Keratinocyte (primary cell): ENCODE data around the gene LLGL1. TPM values are rescaled to one million over a fixed set of nuclear protein-coding genes. Genes with fewer than 3 reads are reported as not detected.

Experiments used
- DNase-seq: peaks from one replicate; pipeline ENCODE4 v3.0.0-alpha.2; 2011; ENCODE audit warnings: low read depth, missing footprints, low spot score
- FAIRE-seq: peaks from 2 replicates; lab custom pipeline; 2011; peaks lifted over from hg19 to GRCh38; lab: Jason Lieb, UNC
- H2AFZ ChIP-seq: 2 replicates; pipeline ENCODE4 v1.6.0; 2012; ENCODE audit warnings: low read length, control low read depth, inconsistent platforms; ENCODE audit not compliant: control insufficient read depth
- H3K27ac ChIP-seq: 2 replicates; pipeline ENCODE4 v1.5.1; 2011; ENCODE audit warnings: low read length; ENCODE audit not compliant: control insufficient read depth, insufficient read depth
- H3K27me3 ChIP-seq: 3 replicates; pipeline ENCODE4 v1.6.0; 2011; ENCODE audit warnings: low read length; ENCODE audit not compliant: control insufficient read depth, insufficient read depth; ENCODE audit errors: extremely low read depth
- H3K36me3 ChIP-seq, 2 experiments: 2 replicates in 1 of 2; 3 replicates in 1 of 2; pipeline ENCODE4 v1.5.1; 2011; ENCODE audit warnings: low read length in 2 of 2, mild to moderate bottlenecking in 1 of 2; ENCODE audit not compliant: control insufficient read depth in 2 of 2, insufficient read depth in 2 of 2; ENCODE audit errors: extremely low read depth in 1 of 2
- H3K4me1 ChIP-seq: 3 replicates; pipeline ENCODE4 v1.5.1; 2011; ENCODE audit warnings: low read length; ENCODE audit not compliant: control insufficient read depth, insufficient read depth; ENCODE audit errors: extremely low read depth
- H3K4me2 ChIP-seq: 3 replicates; pipeline ENCODE4 v1.6.0; 2011; ENCODE audit warnings: low read depth, low read length; ENCODE audit not compliant: control insufficient read depth, insufficient read depth; ENCODE audit errors: extremely low read depth
- H3K4me3 ChIP-seq, 3 experiments: fragments of 200-600 bp in 1 of 3; sonication (generic) in 1 of 3; 2 replicates in 2 of 3; 3 replicates in 1 of 3; pipeline ENCODE4 v1.5.1; 2011 to 2016; ENCODE audit warnings: low read length in 3 of 3, mild to moderate bottlenecking in 3 of 3, control low read depth in 2 of 3, inconsistent platforms in 1 of 3, low read depth in 1 of 3, mixed read lengths in 1 of 3, mixed run types in 1 of 3, moderate library complexity in 1 of 3; ENCODE audit not compliant: control insufficient read depth in 2 of 3, insufficient read depth in 2 of 3; ENCODE audit errors: extremely low read depth in 1 of 3
- H3K79me2 ChIP-seq: 2 replicates; pipeline ENCODE4 v1.6.0; 2012; ENCODE audit warnings: low read length; ENCODE audit not compliant: control insufficient read depth, insufficient read depth
- H3K9ac ChIP-seq: 3 replicates; pipeline ENCODE4 v1.6.0; 2011; ENCODE audit warnings: low read length; ENCODE audit not compliant: control insufficient read depth, insufficient read depth; ENCODE audit errors: extremely low read depth
- H3K9me1 ChIP-seq: 3 replicates; pipeline ENCODE4 v1.6.0; 2011; ENCODE audit warnings: low read length; ENCODE audit not compliant: control insufficient read depth, insufficient read depth; ENCODE audit errors: extremely low read depth
- H3K9me3 ChIP-seq: 2 replicates; pipeline ENCODE4 v1.5.1; 2012; ENCODE audit warnings: low read depth, low read length; ENCODE audit not compliant: control insufficient read depth
- H4K20me1 ChIP-seq: 3 replicates; pipeline ENCODE4 v1.6.0; 2011; ENCODE audit warnings: low read length; ENCODE audit not compliant: control insufficient read depth, insufficient read depth; ENCODE audit errors: extremely low read depth
- EZH2 ChIP-seq: IDR thresholded peaks from one replicate; pipeline ENCODE4 v1.6.1; 2012; ENCODE audit warnings: inconsistent platforms, mild to moderate bottlenecking, low read length, moderate library complexity
- dilution Hi-C: fragments of 300-500 bp; cut with MboI; formaldehyde crosslinking; loops from one replicate; pipeline ENCODE4 v1.7.0; 2020; ENCODE audit warnings: low sequenced_read_pairs; ENCODE audit not compliant: extremely low pct_ligation_motif_present
- polyA plus RNA-seq, 5 experiments: library from polyadenylated mRNA; depleted of rRNA in 3 of 5; stranded (reverse) in 3 of 5; stranded (forward) in 1 of 5; unstranded in 1 of 5; fragments of >200 nt; gene quantifications; 1 replicate in 1 of 5; 2 replicates in 3 of 5; 3 replicates in 1 of 5; pipeline versions ENCODE4 v1.2.1 to v1.2.3, GENCODE V29; 2011 to 2012; ENCODE audit warnings: missing spikeins in 2 of 5, low read depth in 1 of 5, low replicate concordance in 1 of 5
- TF ChIP-seq, protein P1 (sequence below), 3 experiments: IDR thresholded peaks in 1 of 3; conservative IDR thresholded peaks in 1 of 3; optimal IDR thresholded peaks in 1 of 3; 2 replicates in 2 of 3; 3 replicates in 1 of 3; pipeline versions ENCODE3 to v1.5.1; 2011; ENCODE audit warnings: low read length in 3 of 3, mild to moderate bottlenecking in 3 of 3, moderate library complexity in 2 of 3, control low read depth in 1 of 3, inconsistent platforms in 1 of 3; ENCODE audit not compliant: insufficient read depth in 2 of 3; ENCODE audit errors: extremely low read depth in 1 of 3

LLGL1 gene
- polyA plus RNA-seq, 1 donor (not counting 4 experiments of a cell fraction or from before 2014, with no cell fraction given), result 13.8 TPM

DNA sequence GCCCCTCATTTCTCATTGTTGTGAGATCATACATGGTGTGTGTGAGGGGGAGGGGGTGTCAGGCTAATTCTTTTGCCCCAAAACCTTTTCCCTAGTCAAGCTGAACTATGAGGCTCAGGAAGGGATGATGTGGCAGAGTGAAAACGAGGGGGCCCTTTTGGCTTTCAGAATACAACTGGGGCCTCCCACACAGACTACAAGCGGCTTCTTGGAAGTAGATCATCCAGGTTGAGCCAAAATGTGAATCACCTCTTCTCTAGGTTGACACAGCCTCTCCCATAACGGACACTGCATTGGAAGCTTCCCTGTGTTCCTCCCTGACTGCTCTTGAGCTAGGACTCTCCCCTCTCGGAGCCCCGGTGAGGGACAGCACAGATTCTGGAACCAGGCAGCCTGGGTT lies 44.1 kb upstream of the LLGL1 start:
- Histone ChIP-seq H3K4me3 (no peak overlapping the region), H4K20me1 (peaks cover 12% of the 10 kb centered on the region), H3K27ac (no peak overlapping the region), H3K79me2 (peaks cover 26% of the 10 kb centered on the region), H3K36me3 (peaks cover 0 to 3% of the 10 kb centered on the region in 2 experiments), H3K27me3 (no peaks in the 10 kb centered on the region), H3K9ac (no peak overlapping the region), H3K4me1 (peaks cover 23% of the 10 kb centered on the region), H2AFZ (no peak overlapping the region), H3K9me1 (peaks cover 2% of the 10 kb centered on the region), H3K4me2 (no peak overlapping the region), H3K9me3 (no peaks in the 10 kb centered on the region)
- FAIRE-seq, result no peak
- TF ChIP-seq EZH2, result no peak
- TF ChIP-seq, protein P1, sequence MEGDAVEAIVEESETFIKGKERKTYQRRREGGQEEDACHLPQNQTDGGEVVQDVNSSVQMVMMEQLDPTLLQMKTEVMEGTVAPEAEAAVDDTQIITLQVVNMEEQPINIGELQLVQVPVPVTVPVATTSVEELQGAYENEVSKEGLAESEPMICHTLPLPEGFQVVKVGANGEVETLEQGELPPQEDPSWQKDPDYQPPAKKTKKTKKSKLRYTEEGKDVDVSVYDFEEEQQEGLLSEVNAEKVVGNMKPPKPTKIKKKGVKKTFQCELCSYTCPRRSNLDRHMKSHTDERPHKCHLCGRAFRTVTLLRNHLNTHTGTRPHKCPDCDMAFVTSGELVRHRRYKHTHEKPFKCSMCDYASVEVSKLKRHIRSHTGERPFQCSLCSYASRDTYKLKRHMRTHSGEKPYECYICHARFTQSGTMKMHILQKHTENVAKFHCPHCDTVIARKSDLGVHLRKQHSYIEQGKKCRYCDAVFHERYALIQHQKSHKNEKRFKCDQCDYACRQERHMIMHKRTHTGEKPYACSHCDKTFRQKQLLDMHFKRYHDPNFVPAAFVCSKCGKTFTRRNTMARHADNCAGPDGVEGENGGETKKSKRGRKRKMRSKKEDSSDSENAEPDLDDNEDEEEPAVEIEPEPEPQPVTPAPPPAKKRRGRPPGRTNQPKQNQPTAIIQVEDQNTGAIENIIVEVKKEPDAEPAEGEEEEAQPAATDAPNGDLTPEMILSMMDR (optimal IDR thresholded peaks at IDR 0.05 in 1 of 3, IDR thresholded peaks at IDR 0.05 in 1 of 3, conservative IDR thresholded peaks at IDR 0.05 in 1 of 3; ENCODE audit: extremely low read depth in 1 of 3, insufficient read depth in 2 of 3, low read length in 3 of 3), result no peak
- dilution Hi-C loops, result no loop called here
- DNase-seq, result no peak

GRCh38 chr17:18182110-18182977 lies 43.1 kb upstream of the LLGL1 start:
- FAIRE-seq, result no peak
- dilution Hi-C loops, result no loop called here

More at GRCh38 chr17:18182110-18182977, 43.1 kb upstream of the LLGL1 start:
- Histone ChIP-seq H3K4me3 (peak overlapping the region; percentile 78 to 91 (median 90)), H4K20me1 (peaks cover 20% of the 10 kb centered on the region), H3K9me1 (peaks cover 2% of the 10 kb centered on the region), H3K27ac (peak overlapping the region; percentile 92), H3K27me3 (no peaks in the 10 kb centered on the region), H3K79me2 (peaks cover 36% of the 10 kb centered on the region), H3K4me2 (peak overlapping the region; percentile 97), H3K36me3 (peaks cover 0 to 3% of the 10 kb centered on the region in 2 experiments), H3K4me1 (peaks cover 33% of the 10 kb centered on the region), H2AFZ (peak overlapping the region; percentile 81), H3K9ac (peak overlapping the region; percentile 90), H3K9me3 (no peaks in the 10 kb centered on the region)
- TF ChIP-seq, protein P1 (optimal IDR thresholded peaks at IDR 0.05 in 1 of 3, IDR thresholded peaks at IDR 0.05 in 1 of 3, conservative IDR thresholded peaks at IDR 0.05 in 1 of 3; ENCODE audit: extremely low read depth in 1 of 3, insufficient read depth in 2 of 3, low read length in 3 of 3), result no peak
- DNase-seq, result no peak
